H9 (cell line): Measurements from ENCODE around the gene FUT2. TPM values are rescaled to one million over a fixed set of nuclear protein-coding genes. Genes with fewer than 3 reads are reported as not detected.
"Not testable (repeated sequence)": the region's sequence is repeated elsewhere in the genome, so short reads cannot be mapped to it uniquely, and the experiment has no call there.

Experiments used
- DNase-seq: peaks from one replicate; pipeline ENCODE4 v3.0.0-alpha.2; 2017
- H2AFZ ChIP-seq: one replicate; pipeline ENCODE4 v1.6.1; 2013; ENCODE audit warnings: mild to moderate bottlenecking, low read length, control low read depth, moderate library complexity
- H2AK5ac ChIP-seq: 2 replicates; pipeline ENCODE4 v1.6.1; 2013; ENCODE audit warnings: low read length, control low read depth, mixed read lengths; ENCODE audit not compliant: insufficient read length
- H2BK120ac ChIP-seq: one replicate; pipeline ENCODE4 v1.6.1; 2013; ENCODE audit warnings: low read depth, mild to moderate bottlenecking, low read length, control low read depth, inconsistent platforms; ENCODE audit not compliant: poor library complexity, severe bottlenecking
- H2BK12ac ChIP-seq: 2 replicates; pipeline ENCODE4 v1.6.1; 2013; ENCODE audit warnings: low read length, control low read depth, mixed read lengths, low read depth; ENCODE audit not compliant: insufficient read length
- H2BK15ac ChIP-seq: 2 replicates; pipeline ENCODE4 v1.6.1; 2013; ENCODE audit warnings: low read depth, low read length, control low read depth
- H2BK20ac ChIP-seq: one replicate; pipeline ENCODE4 v1.6.1; 2013; ENCODE audit warnings: low read depth, mild to moderate bottlenecking, low read length, control low read depth, inconsistent platforms; ENCODE audit not compliant: poor library complexity, severe bottlenecking
- H2BK5ac ChIP-seq: 2 replicates; pipeline ENCODE4 v1.6.1; 2013; ENCODE audit warnings: low read length, control low read depth, mixed read lengths; ENCODE audit not compliant: insufficient read length
- H3K14ac ChIP-seq: 2 replicates; pipeline ENCODE4 v1.6.1; 2013; ENCODE audit warnings: low read length, control low read depth; ENCODE audit not compliant: insufficient read depth
- H3K18ac ChIP-seq: 2 replicates; pipeline ENCODE4 v1.6.1; 2013; ENCODE audit warnings: low read depth, mild to moderate bottlenecking, mixed read lengths, low read length, control low read depth; ENCODE audit not compliant: insufficient read length
- H3K23ac ChIP-seq: 2 replicates; pipeline ENCODE4 v1.6.1; 2013; ENCODE audit warnings: low read length, control low read depth, mixed read lengths, low read depth; ENCODE audit not compliant: insufficient read length
- H3K23me2 ChIP-seq: 2 replicates; pipeline ENCODE4 v1.6.1; 2013; ENCODE audit warnings: low read depth, mild to moderate bottlenecking, mixed read lengths, low read length, control low read depth; ENCODE audit not compliant: insufficient read length, poor library complexity, severe bottlenecking
- H3K27ac ChIP-seq: 2 replicates; pipeline ENCODE4 v1.5.1; 2013; ENCODE audit warnings: low read length, control low read depth, mixed read lengths, low read depth; ENCODE audit not compliant: insufficient read length
- H3K27me3 ChIP-seq: 2 replicates; pipeline ENCODE4 v1.6.1; 2013; ENCODE audit warnings: low read length, control low read depth, inconsistent platforms; ENCODE audit not compliant: insufficient read depth
- H3K4ac ChIP-seq: 2 replicates; pipeline ENCODE4 v1.6.1; 2013; ENCODE audit warnings: low read depth, mild to moderate bottlenecking, control low read depth, inconsistent platforms, low read length, moderate library complexity
- H3K4me1 ChIP-seq: 2 replicates; pipeline ENCODE4 v1.6.1; 2013; ENCODE audit warnings: low read length, control low read depth, inconsistent platforms; ENCODE audit not compliant: insufficient read depth
- H3K4me2 ChIP-seq: 2 replicates; pipeline ENCODE4 v1.6.1; 2013; ENCODE audit warnings: low read length, control low read depth, mixed read lengths; ENCODE audit not compliant: insufficient read length, insufficient read depth
- H3K56ac ChIP-seq: 2 replicates; pipeline ENCODE4 v1.6.1; 2013; ENCODE audit warnings: low read depth, mild to moderate bottlenecking, mixed read lengths, low read length, control low read depth; ENCODE audit not compliant: insufficient read length
- H3K79me1 ChIP-seq: 2 replicates; pipeline ENCODE4 v1.6.1; 2013; ENCODE audit warnings: low read depth, mild to moderate bottlenecking, moderate library complexity, low read length, control low read depth, inconsistent platforms; ENCODE audit not compliant: insufficient read depth, poor library complexity, severe bottlenecking
- H3K79me2 ChIP-seq: 2 replicates; pipeline ENCODE4 v1.6.1; 2013; ENCODE audit warnings: low read length, control low read depth, inconsistent platforms; ENCODE audit not compliant: insufficient read depth
- H3K9ac ChIP-seq: 2 replicates; pipeline ENCODE4 v1.6.1; 2013; ENCODE audit warnings: low read length, control low read depth, mixed read lengths; ENCODE audit not compliant: insufficient read length; ENCODE audit errors: extremely low read depth
- H3K9me3 ChIP-seq: one replicate; pipeline ENCODE4 v1.6.1; 2013; ENCODE audit warnings: low read depth, low read length, inconsistent platforms; ENCODE audit not compliant: control insufficient read depth
- H3T11ph ChIP-seq: one replicate; pipeline ENCODE4 v1.6.1; 2013; ENCODE audit warnings: mild to moderate bottlenecking, low read length, control low read depth, inconsistent platforms
- H4K20me1 ChIP-seq: one replicate; pipeline ENCODE4 v1.6.1; 2013; ENCODE audit not compliant: control insufficient read depth, insufficient read length, insufficient read depth
- H4K5ac ChIP-seq: 2 replicates; pipeline ENCODE4 v1.6.1; 2013; ENCODE audit warnings: low read depth, mild to moderate bottlenecking, mixed read lengths, low read length, control low read depth; ENCODE audit not compliant: insufficient read length
- H4K8ac ChIP-seq: replicated peaks from 2 replicates; pipeline ENCODE4 v1.6.1; 2013; ENCODE audit warnings: low read length, control low read depth, mixed read lengths, low read depth; ENCODE audit not compliant: insufficient read length
- H4K91ac ChIP-seq: 2 replicates; pipeline ENCODE4 v1.6.1; 2013; ENCODE audit warnings: low read depth, mild to moderate bottlenecking, moderate library complexity, mixed read lengths, low read length, control low read depth; ENCODE audit not compliant: insufficient read length
- H3K27ac Mint-ChIP-seq, 3 experiments: 2 replicates in 2 of 3; 3 replicates in 1 of 3; pipeline ENCODE4 v1.8.0; 2020 to 2021; ENCODE audit warnings: mixed read lengths in 3 of 3, mild to moderate bottlenecking in 1 of 3, moderate library complexity in 1 of 3
- H3K27me3 Mint-ChIP-seq: 2 replicates; pipeline ENCODE4 v1.8.0; 2021; ENCODE audit warnings: low read depth, mild to moderate bottlenecking, moderate library complexity, mixed read lengths
- H3K36me3 Mint-ChIP-seq, 3 experiments: 2 replicates in 2 of 3; 3 replicates in 1 of 3; pipeline ENCODE4 v1.8.0; 2020 to 2021; ENCODE audit warnings: low read depth in 3 of 3, mixed read lengths in 3 of 3; ENCODE audit not compliant: insufficient read depth in 1 of 3
- H3K4me1 Mint-ChIP-seq, 2 experiments: 2 replicates each; pipeline ENCODE4 v1.8.0; 2020; ENCODE audit warnings: mixed read lengths in 2 of 2
- H3K4me3 Mint-ChIP-seq, 2 experiments: 2 replicates in 1 of 2; 3 replicates in 1 of 2; pipeline ENCODE4 v1.8.0; 2020 to 2021; ENCODE audit warnings: mild to moderate bottlenecking in 2 of 2, mixed read lengths in 2 of 2, moderate library complexity in 1 of 2
- H3K9me3 Mint-ChIP-seq, 2 experiments: 2 replicates in 1 of 2; 3 replicates in 1 of 2; pipeline ENCODE4 v1.8.0; 2020; ENCODE audit warnings: mild to moderate bottlenecking in 2 of 2, mixed read lengths in 2 of 2, moderate library complexity in 1 of 2
- CTCF ChIP-seq: fragments of 200-600 bp; sonication (generic); conservative IDR thresholded peaks from 3 replicates; pipeline ENCODE4 v1.8.0; 2021; ENCODE audit warnings: antibody characterized with exemption, mild to moderate bottlenecking
- WGBS: extraction: QIAGEN DNeasy Blood & Tissue Kit; methylation state at CpG from one replicate; pipeline ENCODE4 v1.1.7; 2013; ENCODE audit warnings: missing lambda C conversion rate, low lambda C conversion rate, mixed read lengths; ENCODE audit not compliant: insufficient read length; ENCODE audit errors: extremely low coverage; 5-methylcytosine and 5-hydroxymethylcytosine counted together
- total RNA-seq: library from RNA; stranded (reverse); gene quantifications from 2 replicates; pipeline ENCODE4 v1.2.1, GENCODE V29; 2021

Gene FUT2
- total RNA-seq, 1 experiment from 2014 or later: 11.4 TPM

- Histone ChIP-seq H3K79me1 (no peaks in the 10 kb centered on the region), H3K27ac (no peak overlapping the region), H2AK5ac (no peak overlapping the region), H3K9me3 (no peaks in the 10 kb centered on the region), H2BK15ac (no peak overlapping the region), H3K14ac (no peak overlapping the region), H4K91ac (no peak overlapping the region), H2BK120ac (no peak overlapping the region), H3T11ph (no peak overlapping the region), H4K20me1 (no peaks in the 10 kb centered on the region), H3K23me2 (no peaks in the 10 kb centered on the region), H3K9ac (no peak overlapping the region), H4K8ac (no peak overlapping the region), H2BK12ac (no peak overlapping the region), H3K4me1 (no peaks in the 10 kb centered on the region), H3K4ac (no peak overlapping the region), H3K56ac (no peak overlapping the region), H3K27me3 (no peaks in the 10 kb centered on the region; the same call in 1 of the 2 replicates), H2BK5ac (no peak overlapping the region), H3K4me2 (no peak overlapping the region), H3K23ac (no peak overlapping the region), H2AFZ (no peak overlapping the region), H3K18ac (no peak overlapping the region), H3K79me2 (no peaks in the 10 kb centered on the region), H4K5ac (no peak overlapping the region), H2BK20ac (no peak overlapping the region)
- no peak for DNase-seq
- Mint-ChIP-seq H3K27ac (no peak overlapping the region), H3K9me3 (no peaks in the 10 kb centered on the region), H3K4me3 (no peak overlapping the region), H3K4me1 (peaks cover 3 to 9% of the 10 kb centered on the region in 2 experiments), H3K36me3 (no peaks in the 10 kb centered on the region; a peak in 1 of 7 replicates), H3K27me3 (peaks cover 5% of the 10 kb centered on the region)
- WGBS: no CpG with 5 or more reads among the region's 3 CpGs
- TF ChIP-seq CTCF: no peak
Measured at GRCh38 chr19:48686088-48686487, 9.7 kb upstream of the FUT2 start.

GRCh38 chr19:48686637-48687036, 9.1 kb upstream of the FUT2 start:
- H3K56ac ChIP-seq, H3K9me3 Mint-ChIP-seq, H3K4me2 ChIP-seq, H2BK15ac ChIP-seq, H2BK20ac ChIP-seq, H3K9me3 ChIP-seq, H3T11ph ChIP-seq, H3K4ac ChIP-seq, H3K4me1 ChIP-seq, H2BK120ac ChIP-seq, H3K18ac ChIP-seq, H3K27ac Mint-ChIP-seq, H2BK12ac ChIP-seq, H3K4me1 Mint-ChIP-seq, H3K36me3 Mint-ChIP-seq, H3K27me3 Mint-ChIP-seq, H2BK5ac ChIP-seq, H2AK5ac ChIP-seq, H3K23me2 ChIP-seq, H3K23ac ChIP-seq, H3K79me1 ChIP-seq, H3K4me3 Mint-ChIP-seq, H4K91ac ChIP-seq, H3K79me2 ChIP-seq, H2AFZ ChIP-seq, H4K5ac ChIP-seq, H4K20me1 ChIP-seq, H3K14ac ChIP-seq, H4K8ac ChIP-seq, DNase-seq, H3K27me3 ChIP-seq, H3K27ac ChIP-seq, H3K9ac ChIP-seq: not testable (repeated sequence)
- WGBS: no CpG with 5 or more reads among the region's 7 CpGs
